Stimulated activated CD4-positive, alpha-beta T cell treated with anti-CD3 and anti-CD28 coated beads, Interleukin-1b, Interleukin-23, amount 100 ng/mL, for 24 hours (primary cell): ENCODE measurements around the gene MPPED2.

Experiments used
- DNase-seq, 4 experiments: peaks; one replicate each; pipeline ENCODE4 v3.0.0-alpha.2; 2020; ENCODE audit warnings: low read depth in 4 of 4, low spot score in 1 of 4

The MPPED2 gene

GRCh38 chr11:30423886-30424285 is 162.3 kb downstream of the MPPED2 start:
- DNase-seq: no peak

GRCh38 chr11:30423279-30423648 is 162.9 kb downstream of the MPPED2 start:
- DNase-seq: no peak

GRCh38 chr11:30422447-30423278 is 163.5 kb downstream of the MPPED2 start:
- DNase-seq: no peak

GRCh38 chr11:30420233-30420787 is 165.8 kb downstream of the MPPED2 start:
- DNase-seq: no peak

GRCh38 chr11:30414806-30415205 is 171.3 kb downstream of the MPPED2 start:
- DNase-seq: no peak

GRCh38 chr11:30414244-30414643 is 171.9 kb downstream of the MPPED2 start:
- no peak for DNase-seq

- DNase-seq: no peak
These were observed 173.6 kb downstream of the MPPED2 start for GRCh38 chr11:30412509-30412908.

GRCh38 chr11:30411383-30411782 is 174.8 kb downstream of the MPPED2 start:
- no peak for DNase-seq

- no peak for DNase-seq
These were observed 179.0 kb downstream of the MPPED2 start for GRCh38 chr11:30406978-30407762.

- DNase-seq: no peak
These were observed 180.8 kb downstream of the MPPED2 start for GRCh38 chr11:30405385-30405784.

- DNase-seq: no peak
These were observed 182.0 kb downstream of the MPPED2 start for GRCh38 chr11:30404136-30404535.

- no peak for DNase-seq
These were observed 190.4 kb downstream of the MPPED2 start for GRCh38 chr11:30395751-30396150.

GRCh38 chr11:30393012-30393411 is 193.1 kb downstream of the MPPED2 start:
- DNase-seq: no peak

GRCh38 chr11:30392221-30392784 is 193.8 kb downstream of the MPPED2 start:
- no peak for DNase-seq

GRCh38 chr11:30388957-30389356 is 197.2 kb downstream of the MPPED2 start:
- no peak for DNase-seq

- DNase-seq: no peak
These were observed 198.0 kb downstream of the MPPED2 start for GRCh38 chr11:30387891-30388861.

- DNase-seq: no peak
These were observed 204.3 kb downstream of the MPPED2 start for GRCh38 chr11:30381879-30382278.

GRCh38 chr11:30380846-30381245 is 205.3 kb downstream of the MPPED2 start:
- no peak for DNase-seq

GRCh38 chr11:30377347-30377746 is 208.8 kb downstream of the MPPED2 start:
- no peak for DNase-seq

- DNase-seq: no peak
These were observed 216.0 kb downstream of the MPPED2 start for GRCh38 chr11:30370164-30370563.

- no peak for DNase-seq
These were observed 217.8 kb downstream of the MPPED2 start for GRCh38 chr11:30368394-30368793.
